AML-193 (cell line): ENCODE data around the gene IL3.

ENCODE experiments used
- DNase-seq, 2 experiments: peaks; one replicate each; lab custom pipeline; 2025; lab: John Stamatoyannopoulos, UW

Gene IL3

GRCh38 chr5:132025403-132025971, 35.0 kb upstream of the IL3 start:
- no peak for DNase-seq

GRCh38 chr5:132026516-132027008, 33.9 kb upstream of the IL3 start:
- no peak for DNase-seq

- DNase-seq: no peak
Measured at GRCh38 chr5:132027027-132027426, 33.4 kb upstream of the IL3 start.

- DNase-seq: no peak
Measured at GRCh38 chr5:132029609-132030330, 30.7 kb upstream of the IL3 start.

- DNase-seq: no peak
Measured at GRCh38 chr5:132030610-132031009, 29.8 kb upstream of the IL3 start.

- DNase-seq: no peak
Measured at GRCh38 chr5:132032196-132032595, 28.3 kb upstream of the IL3 start.

- no peak for DNase-seq
Measured at GRCh38 chr5:132033122-132033521, 27.3 kb upstream of the IL3 start.

- no peak for DNase-seq
Measured at GRCh38 chr5:132037353-132037752, 23.1 kb upstream of the IL3 start.

- peak; percentile 17 to 31 for DNase-seq
Measured at GRCh38 chr5:132044207-132044606, 16.2 kb upstream of the IL3 start.

GRCh38 chr5:132046880-132047299, 13.6 kb upstream of the IL3 start:
- DNase-seq: no peak

GRCh38 chr5:132049093-132049492, 11.4 kb upstream of the IL3 start:
- DNase-seq: no peak

GRCh38 chr5:132049559-132049958, 10.9 kb upstream of the IL3 start:
- no peak for DNase-seq

GRCh38 chr5:132050136-132050535, 10.3 kb upstream of the IL3 start:
- peak; percentile 28 to 58 for DNase-seq

GRCh38 chr5:132050661-132051552, 9.5 kb upstream of the IL3 start:
- no peak for DNase-seq

GRCh38 chr5:132052520-132052919, 7.9 kb upstream of the IL3 start:
- no peak for DNase-seq

- DNase-seq: no peak
Measured at GRCh38 chr5:132053483-132053882, 7.0 kb upstream of the IL3 start.

GRCh38 chr5:132054031-132054696, 6.3 kb upstream of the IL3 start:
- DNase-seq: no peak

GRCh38 chr5:132054697-132055440, 5.6 kb upstream of the IL3 start:
- DNase-seq: no peak

- DNase-seq: no peak
Measured at GRCh38 chr5:132055441-132055807, 5.0 kb upstream of the IL3 start.

GRCh38 chr5:132055808-132056609, 4.4 kb upstream of the IL3 start:
- DNase-seq: no peak
